H1 (cell line): ENCODE results near the gene P2RX1. TPM values are rescaled to one million over a fixed set of nuclear protein-coding genes. Genes with fewer than 3 reads are reported as not detected.

Experiments used
- CTCF ChIA-PET: fragments of 300-600 bp; sonication (Branson Sonifier 250); formaldehyde crosslinking; loops from one replicate; lab custom pipeline; 2021; ENCODE audit not compliant: partially characterized antibody; lab: Charles Lee
- POLR2A ChIA-PET: fragments of 300-600 bp; sonication (Branson Sonifier 250); formaldehyde crosslinking; loops from one replicate; lab custom pipeline; 2021; ENCODE audit warnings: inconsistent platforms; ENCODE audit not compliant: partially characterized antibody; lab: Charles Lee
- DNase-seq, 2 experiments: peaks; one replicate each; pipeline versions ENCODE4 v3.0.0 to v3.0.0-alpha.2; 2010 to 2022; ENCODE audit warnings: low spot score in 2 of 2, low read depth in 1 of 2, mixed read lengths in 1 of 2
- FAIRE-seq: peaks from 2 replicates; lab custom pipeline; 2011; peaks lifted over from hg19 to GRCh38; lab: Jason Lieb, UNC
- H2AFZ ChIP-seq: 2 replicates; pipeline ENCODE4 v1.8.1; 2012; ENCODE audit warnings: low read length, inconsistent platforms
- H2AK5ac ChIP-seq: 2 replicates; pipeline ENCODE4 v1.6.1; 2013; ENCODE audit warnings: low read depth, low read length
- H2BK120ac ChIP-seq: replicated peaks from 2 replicates; pipeline ENCODE3; 2013; ENCODE audit warnings: low read depth, low read length, inconsistent platforms
- H2BK12ac ChIP-seq: 2 replicates; pipeline ENCODE4 v1.6.1; 2013; ENCODE audit warnings: low read depth, low read length
- H2BK15ac ChIP-seq: 2 replicates; pipeline ENCODE4 v1.6.1; 2013; ENCODE audit warnings: low read length
- H2BK20ac ChIP-seq: 2 replicates; pipeline ENCODE4 v1.6.1; 2013; ENCODE audit warnings: low read length
- H2BK5ac ChIP-seq: 2 replicates; pipeline ENCODE4 v1.6.1; 2013; ENCODE audit warnings: low read depth, low read length
- H3K14ac ChIP-seq: 2 replicates; pipeline ENCODE4 v1.6.1; 2013; ENCODE audit warnings: inconsistent platforms; ENCODE audit not compliant: insufficient read length
- H3K18ac ChIP-seq: 2 replicates; pipeline ENCODE4 v1.6.1; 2013; ENCODE audit warnings: low read length; ENCODE audit errors: extremely low read depth
- H3K23ac ChIP-seq: 2 replicates; pipeline ENCODE4 v1.6.1; 2013; ENCODE audit warnings: inconsistent platforms; ENCODE audit not compliant: insufficient read length
- H3K23me2 ChIP-seq: 2 replicates; pipeline ENCODE4 v1.6.1; 2013; ENCODE audit warnings: low read depth, low read length
- H3K27ac ChIP-seq: 2 replicates; pipeline ENCODE4 v1.6.1; 2011; ENCODE audit warnings: low read depth, low read length, inconsistent platforms
- H3K27me3 ChIP-seq, 4 experiments: replicated peaks in 1 of 4; 1 replicate in 1 of 4; 2 replicates in 3 of 4; pipeline versions ENCODE4 v1.6.1 to v1.8.1; 2011 to 2013; ENCODE audit warnings: low read length in 3 of 4, mild to moderate bottlenecking in 3 of 4, inconsistent platforms in 2 of 4, mixed read lengths in 2 of 4, moderate library complexity in 1 of 4; ENCODE audit not compliant: control insufficient read depth in 3 of 4, insufficient read depth in 3 of 4; ENCODE audit errors: extremely low read depth in 1 of 4
- H3K36me3 ChIP-seq, 4 experiments: 2 replicates each; pipeline versions ENCODE4 v1.6.1 to v1.8.1; 2011 to 2013; ENCODE audit warnings: mild to moderate bottlenecking in 4 of 4, low read length in 3 of 4, moderate library complexity in 2 of 4, control low read depth in 1 of 4, inconsistent platforms in 1 of 4; ENCODE audit not compliant: insufficient read depth in 4 of 4, control insufficient read depth in 2 of 4
- H3K4ac ChIP-seq: replicated peaks from 2 replicates; pipeline ENCODE3; 2013; ENCODE audit warnings: low read length, low read depth, mixed read lengths, inconsistent platforms; ENCODE audit not compliant: insufficient read length
- H3K4me1 ChIP-seq, 4 experiments: replicated peaks in 1 of 4; 1 replicate in 1 of 4; 2 replicates in 3 of 4; pipeline versions ENCODE4 v1.6.1 to v1.8.1; 2011 to 2013; ENCODE audit warnings: low read length in 3 of 4, inconsistent platforms in 2 of 4, mixed read lengths in 1 of 4; ENCODE audit not compliant: insufficient read depth in 4 of 4, control insufficient read depth in 3 of 4
- H3K4me2 ChIP-seq, 2 experiments: 2 replicates each; pipeline versions ENCODE4 v1.6.1 to v1.8.1; 2011 to 2013; ENCODE audit warnings: low read depth in 2 of 2, low read length in 2 of 2, control low read depth in 1 of 2, inconsistent platforms in 1 of 2, mild to moderate bottlenecking in 1 of 2; ENCODE audit not compliant: insufficient read depth in 1 of 2
- H3K4me3 ChIP-seq, 4 experiments: fragments of 200-600, 300-600 bp in 1 of 4; sonication (generic), shearing (Covaris generic), sonication (Bioruptor Twin) in 1 of 4; 2 replicates each; pipeline versions ENCODE4 v1.5.1 to v1.8.1; 2011 to 2016; ENCODE audit warnings: low read length in 4 of 4, low read depth in 3 of 4, control low read depth in 2 of 4, inconsistent platforms in 2 of 4, mild to moderate bottlenecking in 2 of 4, mixed read lengths in 1 of 4, moderate library complexity in 1 of 4; ENCODE audit not compliant: insufficient read depth in 2 of 4; ENCODE audit errors: extremely low read depth in 1 of 4
- H3K56ac ChIP-seq: replicated peaks from 2 replicates; pipeline ENCODE3; 2013; ENCODE audit warnings: low read depth, mild to moderate bottlenecking, mixed read lengths, low read length, inconsistent platforms; ENCODE audit not compliant: insufficient read length
- H3K79me1 ChIP-seq: 2 replicates; pipeline ENCODE4 v1.6.1; 2013; ENCODE audit warnings: low read depth, low read length, control low read depth
- H3K79me2 ChIP-seq, 2 experiments: 2 replicates each; pipeline versions ENCODE4 v1.6.1 to v1.8.1; 2012 to 2013; ENCODE audit warnings: low read length in 2 of 2, mild to moderate bottlenecking in 2 of 2, inconsistent platforms in 1 of 2; ENCODE audit not compliant: insufficient read depth in 2 of 2, control insufficient read depth in 1 of 2
- H3K9ac ChIP-seq, 4 experiments: replicated peaks in 1 of 4; 1 replicate in 1 of 4; 2 replicates in 3 of 4; pipeline versions ENCODE4 v1.6.1 to v1.8.1; 2011 to 2013; ENCODE audit warnings: low read depth in 3 of 4, low read length in 3 of 4, control low read depth in 2 of 4, mild to moderate bottlenecking in 2 of 4, moderate library complexity in 2 of 4, inconsistent platforms in 1 of 4; ENCODE audit errors: extremely low read depth in 1 of 4
- H3K9me3 ChIP-seq, 2 experiments: 2 replicates each; pipeline versions ENCODE4 v1.6.1 to v1.8.1; 2012 to 2013; ENCODE audit warnings: mild to moderate bottlenecking in 2 of 2, moderate library complexity in 2 of 2, control low read depth in 1 of 2, inconsistent platforms in 1 of 2, low read depth in 1 of 2, low read length in 1 of 2, mixed read lengths in 1 of 2; ENCODE audit not compliant: insufficient read depth in 2 of 2
- H4K20me1 ChIP-seq, 2 experiments: replicated peaks in 1 of 2; 2 replicates each; pipeline versions ENCODE3 to v1.8.1; 2011 to 2013; ENCODE audit warnings: inconsistent platforms in 2 of 2, low read length in 2 of 2, mild to moderate bottlenecking in 1 of 2; ENCODE audit not compliant: insufficient read depth in 2 of 2, control insufficient read depth in 1 of 2
- H4K5ac ChIP-seq: 2 replicates; pipeline ENCODE4 v1.6.1; 2013; ENCODE audit warnings: low read length, low read depth, mixed read lengths, inconsistent platforms; ENCODE audit not compliant: insufficient read length
- H4K8ac ChIP-seq: 2 replicates; pipeline ENCODE4 v1.8.0; 2013; ENCODE audit warnings: mild to moderate bottlenecking, moderate library complexity, low read length, inconsistent platforms; ENCODE audit not compliant: insufficient read depth; ENCODE audit errors: extremely low read depth
- H4K91ac ChIP-seq: replicated peaks from 2 replicates; pipeline ENCODE3; 2013; ENCODE audit warnings: low read length, mixed read lengths, inconsistent platforms; ENCODE audit not compliant: insufficient read length
- BRCA1 ChIP-seq: IDR thresholded peaks from 2 replicates; pipeline ENCODE4 v1.6.1; 2012; ENCODE audit warnings: low read depth, low read length, improper control_type of control experiment
- CTCF ChIP-seq, 3 experiments: IDR thresholded peaks; 1 replicate in 2 of 3; 2 replicates in 1 of 3; pipeline versions ENCODE4 v1.5.1 to v1.6.1; 2011; ENCODE audit warnings: low read length in 3 of 3, mild to moderate bottlenecking in 3 of 3, inconsistent platforms in 2 of 3, low read depth in 1 of 3, moderate library complexity in 1 of 3; ENCODE audit not compliant: insufficient read depth in 1 of 3; ENCODE audit errors: control extremely low read depth in 1 of 3
- EGR1 ChIP-seq: IDR thresholded peaks from 2 replicates; pipeline ENCODE4 v1.6.1; 2011; ENCODE audit warnings: low read depth, low read length, borderline replicate concordance
- GTF2F1 ChIP-seq: IDR thresholded peaks from 2 replicates; pipeline ENCODE4 v1.6.1; 2012; ENCODE audit warnings: low read depth, low read length, improper control_type of control experiment, borderline replicate concordance
- KDM4A ChIP-seq: IDR thresholded peaks from one replicate; pipeline ENCODE4 v1.7.1; 2012; ENCODE audit warnings: low read depth, mild to moderate bottlenecking, moderate library complexity, low read length, inconsistent platforms; ENCODE audit not compliant: severe bottlenecking
- RNF2 ChIP-seq: fragments of 200-900, 300-1000 bp; sonication (generic); IDR thresholded peaks from 2 replicates; pipeline ENCODE4 v1.7.1; 2016; ENCODE audit warnings: borderline replicate concordance, low read depth, mild to moderate bottlenecking, antibody characterized with exemption, low read length; ENCODE audit not compliant: poor library complexity, severe bottlenecking; ENCODE audit errors: missing control alignments
- SRF ChIP-seq: IDR thresholded peaks from 2 replicates; pipeline ENCODE4 v1.6.1; 2011; ENCODE audit warnings: mild to moderate bottlenecking, low read depth, low read length, moderate library complexity
- WGBS, 2 experiments: shearing (Covaris generic) in 1 of 2; methylation state at CpG; one replicate each; pipeline versions ENCODE4 v1.1.6 to v1.1.7; 2013 to 2015; ENCODE audit warnings: low lambda C conversion rate in 2 of 2, mixed read lengths in 2 of 2, inconsistent platforms in 1 of 2, low coverage in 1 of 2, missing lambda C conversion rate in 1 of 2; ENCODE audit not compliant: insufficient replicate concordance in 2 of 2, insufficient coverage in 1 of 2, insufficient read length in 1 of 2; ENCODE audit errors: extremely low coverage in 1 of 2, missing lambda C conversion rate in 1 of 2; 5-methylcytosine and 5-hydroxymethylcytosine counted together
- polyA plus RNA-seq, 7 experiments: library from polyadenylated mRNA; depleted of rRNA in 3 of 7; stranded (reverse) in 5 of 7; unstranded in 2 of 7; fragments of >200 nt in 5 of 7; fragments of 200-250 nt in 2 of 7; gene quantifications; 1 replicate in 5 of 7; 2 replicates in 1 of 7; 4 replicates in 1 of 7; pipeline versions ENCODE4 v1.2.1 to v1.2.3, GENCODE V29; 2011 to 2013; ENCODE audit warnings: missing spikeins in 2 of 7, mixed read lengths in 2 of 7
- total RNA-seq: library from RNA; stranded (reverse); fragmentation: NEBNext Ultra II Directional; extraction: Animal tissue kit (Norgen Biotek cat#: 25700); gene quantifications from 2 replicates; pipeline ENCODE4 v1.2.1, GENCODE V29; 2021
- TF ChIP-seq, protein P1 (sequence below): IDR thresholded peaks from 2 replicates; pipeline ENCODE4 v1.6.1; 2011; ENCODE audit warnings: low read depth, mild to moderate bottlenecking, low read length; ENCODE audit not compliant: insufficient read depth
- TF ChIP-seq, protein P2 (sequence below): IDR thresholded peaks from 2 replicates; pipeline ENCODE4 v1.6.1; 2012; ENCODE audit warnings: inconsistent platforms

The P2RX1 gene
- total and polyA plus RNA-seq, 2 of the 8 experiments (the other 6 are each of a cell fraction or from before 2014, with no cell fraction given), result 0.45 to 1.1 TPM

DNA sequence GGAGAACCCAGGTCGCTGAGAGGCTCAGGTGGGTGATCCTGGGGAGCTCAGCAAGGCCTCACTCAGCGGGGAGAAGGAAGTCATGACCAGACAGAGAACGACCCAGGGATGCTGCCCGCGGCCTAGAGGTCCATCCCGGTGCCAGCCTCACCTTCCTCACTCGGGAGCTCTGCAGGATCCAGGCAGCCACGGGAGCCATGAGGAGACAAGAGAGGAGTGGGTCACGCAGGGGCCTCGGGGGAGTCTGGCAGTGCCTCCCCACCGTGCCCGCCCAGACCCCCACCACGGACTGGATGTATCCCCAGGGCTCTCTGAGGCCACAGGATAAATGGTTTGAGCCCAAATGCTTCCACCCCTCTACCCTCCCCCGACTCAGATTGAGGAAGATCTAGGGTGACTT, 37.3 kb upstream of the P2RX1 start:
- POLR2A ChIA-PET, result interaction anchor here (1.0 to 1.3 kb wide), 2 partner anchors 33 to 436 kb away, joined by 3 read pairs; no protein-coding TSS in a partner anchor
- Histone ChIP-seq H3K9ac (no peak overlapping the region), H3K9me3 (no peaks in the 10 kb centered on the region)
- TF ChIP-seq BRCA1, result no peak
- TF ChIP-seq, protein P1, sequence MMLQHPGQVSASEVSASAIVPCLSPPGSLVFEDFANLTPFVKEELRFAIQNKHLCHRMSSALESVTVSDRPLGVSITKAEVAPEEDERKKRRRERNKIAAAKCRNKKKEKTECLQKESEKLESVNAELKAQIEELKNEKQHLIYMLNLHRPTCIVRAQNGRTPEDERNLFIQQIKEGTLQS, result no peak
- TF ChIP-seq KDM4A, result no peak
- TF ChIP-seq, protein P2, sequence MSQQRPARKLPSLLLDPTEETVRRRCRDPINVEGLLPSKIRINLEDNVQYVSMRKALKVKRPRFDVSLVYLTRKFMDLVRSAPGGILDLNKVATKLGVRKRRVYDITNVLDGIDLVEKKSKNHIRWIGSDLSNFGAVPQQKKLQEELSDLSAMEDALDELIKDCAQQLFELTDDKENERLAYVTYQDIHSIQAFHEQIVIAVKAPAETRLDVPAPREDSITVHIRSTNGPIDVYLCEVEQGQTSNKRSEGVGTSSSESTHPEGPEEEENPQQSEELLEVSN, result no peak
- TF ChIP-seq RNF2, result no peak
- TF ChIP-seq EGR1, result no peak
- TF ChIP-seq SRF, result no peak
- TF ChIP-seq CTCF (IDR thresholded peaks at IDR 0.05; ENCODE audit: control extremely low read depth in 1 of 3, insufficient read depth in 1 of 3, low read depth in 1 of 3, low read length in 3 of 3), result no peak
- no peak for TF ChIP-seq GTF2F1

More for the DNA sequence above, 37.3 kb upstream of the P2RX1 start:
- CTCF ChIA-PET, result interaction anchor here (0.8 to 1.3 kb wide), 6 partner anchors 20 to 216 kb away, joined by 3 read pairs; no protein-coding TSS in a partner anchor
- no peak overlapping the region for H2BK15ac ChIP-seq
- peak overlapping the region; percentile 3; the same call in 1 of the 2 replicates for H4K8ac ChIP-seq
- H3K79me1 ChIP-seq, result no peaks in the 10 kb centered on the region; the same call in none of the 2 replicates
- 0 out of 2 replicates have a peak overlapping the region, but pooled peaks have one; percentile 24 for H2BK5ac ChIP-seq
- H3K56ac ChIP-seq, result no peak overlapping the region
- H2BK120ac ChIP-seq, result no peak overlapping the region
- H3K27ac ChIP-seq, result no peak overlapping the region
- no peaks in the 10 kb centered on the region for H3K23me2 ChIP-seq
- no peak overlapping the region for H4K5ac ChIP-seq
- peaks cover 0 to 3% of the 10 kb centered on the region in 2 experiments for H4K20me1 ChIP-seq
- no peak overlapping the region for H3K4me2 ChIP-seq
- no peaks in the 10 kb centered on the region for H3K79me2 ChIP-seq
- no peak overlapping the region for H3K18ac ChIP-seq
- FAIRE-seq (no peak), DNase-seq (no peak)
- 89% methylated on average over 12 of the region's 14 CpGs; no CpG with 5 or more reads in 1 of the 2 experiments for WGBS, 2 experiments
- H3K23ac ChIP-seq, result no peak overlapping the region
- H3K36me3 ChIP-seq, result no peaks in the 10 kb centered on the region
- no peak overlapping the region for H3K14ac ChIP-seq
- H2AK5ac ChIP-seq, result no peak overlapping the region; the same call in 1 of the 2 replicates
- no peak overlapping the region for H2BK12ac ChIP-seq
- no peak overlapping the region for H4K91ac ChIP-seq
- no peak overlapping the region for H3K4me3 ChIP-seq
- H2BK20ac ChIP-seq, result no peak overlapping the region
- no peaks in the 10 kb centered on the region for H3K27me3 ChIP-seq
- no peak overlapping the region for H3K4ac ChIP-seq
- no peak overlapping the region for H2AFZ ChIP-seq
- H3K4me1 ChIP-seq, result peaks cover 0 to 28% (median 15%) of the 10 kb centered on the region in 4 experiments; a peak in 6 of 7 replicates
